ENCODE results near the gene TBKBP1.

- TF ChIP-seq, protein P1, sequence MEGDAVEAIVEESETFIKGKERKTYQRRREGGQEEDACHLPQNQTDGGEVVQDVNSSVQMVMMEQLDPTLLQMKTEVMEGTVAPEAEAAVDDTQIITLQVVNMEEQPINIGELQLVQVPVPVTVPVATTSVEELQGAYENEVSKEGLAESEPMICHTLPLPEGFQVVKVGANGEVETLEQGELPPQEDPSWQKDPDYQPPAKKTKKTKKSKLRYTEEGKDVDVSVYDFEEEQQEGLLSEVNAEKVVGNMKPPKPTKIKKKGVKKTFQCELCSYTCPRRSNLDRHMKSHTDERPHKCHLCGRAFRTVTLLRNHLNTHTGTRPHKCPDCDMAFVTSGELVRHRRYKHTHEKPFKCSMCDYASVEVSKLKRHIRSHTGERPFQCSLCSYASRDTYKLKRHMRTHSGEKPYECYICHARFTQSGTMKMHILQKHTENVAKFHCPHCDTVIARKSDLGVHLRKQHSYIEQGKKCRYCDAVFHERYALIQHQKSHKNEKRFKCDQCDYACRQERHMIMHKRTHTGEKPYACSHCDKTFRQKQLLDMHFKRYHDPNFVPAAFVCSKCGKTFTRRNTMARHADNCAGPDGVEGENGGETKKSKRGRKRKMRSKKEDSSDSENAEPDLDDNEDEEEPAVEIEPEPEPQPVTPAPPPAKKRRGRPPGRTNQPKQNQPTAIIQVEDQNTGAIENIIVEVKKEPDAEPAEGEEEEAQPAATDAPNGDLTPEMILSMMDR (conservative IDR thresholded peaks at IDR 0.05 in 1 of 2, IDR thresholded peaks at IDR 0.05 in 1 of 2; ENCODE audit: low read depth in 1 of 2, low read length in 2 of 2) = no peak
- TF ChIP-seq EZH2 (IDR thresholded peaks at IDR 0.05; ENCODE audit: low read length, missing control alignments) = no peak
Observed at GRCh38 chr17:47701608-47702007, 7.6 kb downstream of the TBKBP1 start.

Data from fibroblast of lung (primary cell).